SH-SY5Y (cell line): ENCODE measurements around the gene TMEM117.

Experiments used
- GATA2 ChIP-seq: IDR thresholded peaks from 2 replicates; pipeline ENCODE4 v1.6.1; 2011; ENCODE audit warnings: mild to moderate bottlenecking, low read depth, low read length
- GATA3 ChIP-seq: IDR thresholded peaks from 2 replicates; pipeline ENCODE4 v1.6.1; 2011; ENCODE audit warnings: low read depth, mild to moderate bottlenecking, low read length, moderate library complexity

- TF ChIP-seq GATA3 (no peak), GATA2 (no peak)
These were observed 138.1 kb downstream of the TMEM117 start for GRCh38 chr12:43973993-43974392.
